NOMO-1 treated with DMSO at 0.1 percent for 48 hours (cell line): ENCODE data around the gene IRF7.
A peak's percentile ranks its signal among the peaks of the same experiment; 100 is the strongest.

Experiments used
- DNase-seq: peaks from one replicate; lab custom pipeline; 2025; ENCODE audit not compliant: unreplicated experiment; lab: John Stamatoyannopoulos, UW

IRF7 gene

GRCh38 chr11:641806-642370 is 26.1 kb upstream of the IRF7 start:
- no peak for DNase-seq

GRCh38 chr11:640021-640706 is 24.4 kb upstream of the IRF7 start:
- no peak for DNase-seq

- DNase-seq = no peak
These were observed 23.7 kb upstream of the IRF7 start for GRCh38 chr11:639332-639955.

- DNase-seq = no peak
These were observed 23.0 kb upstream of the IRF7 start for GRCh38 chr11:638631-639331.

- no peak for DNase-seq
These were observed 22.1 kb upstream of the IRF7 start for GRCh38 chr11:637593-638521.

- DNase-seq = no peak
These were observed 21.5 kb upstream of the IRF7 start for GRCh38 chr11:637333-637592.

- no peak for DNase-seq
These were observed 21.0 kb upstream of the IRF7 start, which contains the start of gene DRD4 for GRCh38 chr11:636511-637332. Gene DRD4, plus strand, starts transcription at chr11:637269. Its CDS starts 36 bp downstream, at chr11:637305.

GRCh38 chr11:635945-636510 is 20.3 kb upstream of the IRF7 start:
- DNase-seq = no peak

- no peak for DNase-seq
These were observed 15.1 kb upstream of the IRF7 start for GRCh38 chr11:630871-631270.

- peak; percentile 37 for DNase-seq
These were observed 13.5 kb upstream of the IRF7 start for GRCh38 chr11:629237-629583.

GRCh38 chr11:628056-628455 is 12.3 kb upstream of the IRF7 start:
- no peak for DNase-seq

- no peak for DNase-seq
These were observed 11.5 kb upstream of the IRF7 start for GRCh38 chr11:627308-627576.

- no peak for DNase-seq
These were observed 10.9 kb upstream of the IRF7 start, which contains the start of gene SCT for GRCh38 chr11:626475-627307. Gene SCT, minus strand, starts transcription at chr11:627181. Its CDS starts 38 bp downstream, at chr11:627143.

GRCh38 chr11:625636-626268 is 10.0 kb upstream of the IRF7 start:
- DNase-seq = no peak

- no peak for DNase-seq
These were observed 9.2 kb upstream of the IRF7 start, which contains the start of gene CDHR5 for GRCh38 chr11:624705-625635. Gene CDHR5, minus strand, starts transcription at chr11:624955. Its CDS starts 53 bp downstream, at chr11:624902.

GRCh38 chr11:623999-624704 is 8.4 kb upstream of the IRF7 start:
- no peak for DNase-seq

- no peak for DNase-seq
These were observed 7.7 kb upstream of the IRF7 start for GRCh38 chr11:623349-623869.
